ENCODE measurements around the gene GDI1. TPM values are rescaled to one million over a fixed set of nuclear protein-coding genes. Genes with fewer than 3 reads are reported as not detected.

The GDI1 gene
- total RNA-seq, 5 donors from 2014 or later (not counting 1 experiment from before 2014, with no cell fraction given): 117 to 208 (median 182) TPM

DNA sequence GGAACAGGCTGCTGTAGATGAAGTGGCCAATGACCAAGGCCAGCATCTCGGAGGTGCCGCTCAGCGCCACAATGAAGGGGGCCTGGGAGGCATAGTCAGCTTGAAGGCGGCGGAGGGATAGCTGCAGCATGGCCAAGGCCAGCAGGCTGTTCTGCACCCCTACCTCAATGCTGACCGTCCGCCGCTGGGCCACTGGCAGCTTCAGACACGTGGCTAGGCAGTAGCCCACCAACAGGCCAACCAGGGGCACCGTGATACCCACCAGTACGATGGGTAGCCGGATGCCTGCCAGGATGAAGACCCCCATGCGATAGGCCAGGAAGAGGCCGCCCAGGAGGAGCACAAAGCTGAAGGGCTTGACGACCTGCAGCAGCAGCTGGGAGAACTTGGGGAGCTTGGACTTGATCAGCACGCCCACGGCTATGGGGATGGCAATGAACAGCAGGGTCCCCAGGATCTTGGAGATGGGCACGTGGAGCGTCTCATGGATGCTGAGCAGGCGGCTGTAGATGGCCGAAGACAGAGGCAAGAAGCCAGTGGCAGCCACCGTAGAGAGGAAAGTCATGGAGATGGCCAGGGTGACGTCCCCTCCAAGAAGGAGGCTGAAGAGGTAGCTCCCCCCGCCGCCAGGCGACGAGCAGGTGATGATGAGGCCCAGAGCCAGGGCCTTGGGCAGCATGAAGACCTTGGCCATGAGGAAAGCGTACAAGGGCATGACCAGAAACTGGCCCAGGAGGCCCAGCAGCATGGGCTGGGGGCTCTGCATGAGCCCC, 50.8 kb downstream of the GDI1 start:
- Mint-ChIP-seq H3K4me3 (peak overlapping the region; percentile 21 to 82 (median 79)), H3K27ac (peak overlapping the region; percentile 27 to 85), H3K9me3 (no peaks in the 10 kb centered on the region), H3K4me1 (peaks cover 22 to 39% (median 34%) of the 10 kb centered on the region in 3 donors), H3K27me3 (peaks cover 0 to 4% of the 10 kb centered on the region in 2 donors), H3K36me3 (no peaks in the 10 kb centered on the region)
- DNase-seq (no peak), ATAC-seq (replicated peaks in 1 of 4) (no peak)
- Histone ChIP-seq H3K27ac (ENCODE audit: low read length) (peak overlapping the region; percentile 47), H3K4me3 (ENCODE audit: control insufficient read depth in 1 of 2, extremely low read depth in 1 of 2, low read length in 1 of 2) (no peak overlapping the region), H3K9me3 (no peaks in the 10 kb centered on the region), H3K36me3 (ENCODE audit: control insufficient read depth in 2 of 2, extremely low read depth in 1 of 2, insufficient read depth in 1 of 2, low read length in 1 of 2) (peaks cover 0 to 24% of the 10 kb centered on the region in 2 donors), H3K4me1 (ENCODE audit: control insufficient read depth in 1 of 2, extremely low read depth in 1 of 2, insufficient read depth in 2 of 2, low read length in 2 of 2) (peaks cover 0 to 69% of the 10 kb centered on the region in 2 experiments), H3K27me3 (replicated peaks in 1 of 2; ENCODE audit: control insufficient read depth in 2 of 2, extremely low read depth in 1 of 2, insufficient read depth in 2 of 2, low read length in 1 of 2) (no peaks in the 10 kb centered on the region)
- ChIA-PET CTCF (no interaction called here), POLR2A (interaction anchor here in 1 of 2 donors (0.7 kb wide), 1 partner anchor 49 kb away, joined by 3 read pairs; no protein-coding TSS in a partner anchor)
- 96% methylated on average over 22 of the region's 28 CpGs for WGBS (ENCODE audit: insufficient coverage)

DNA sequence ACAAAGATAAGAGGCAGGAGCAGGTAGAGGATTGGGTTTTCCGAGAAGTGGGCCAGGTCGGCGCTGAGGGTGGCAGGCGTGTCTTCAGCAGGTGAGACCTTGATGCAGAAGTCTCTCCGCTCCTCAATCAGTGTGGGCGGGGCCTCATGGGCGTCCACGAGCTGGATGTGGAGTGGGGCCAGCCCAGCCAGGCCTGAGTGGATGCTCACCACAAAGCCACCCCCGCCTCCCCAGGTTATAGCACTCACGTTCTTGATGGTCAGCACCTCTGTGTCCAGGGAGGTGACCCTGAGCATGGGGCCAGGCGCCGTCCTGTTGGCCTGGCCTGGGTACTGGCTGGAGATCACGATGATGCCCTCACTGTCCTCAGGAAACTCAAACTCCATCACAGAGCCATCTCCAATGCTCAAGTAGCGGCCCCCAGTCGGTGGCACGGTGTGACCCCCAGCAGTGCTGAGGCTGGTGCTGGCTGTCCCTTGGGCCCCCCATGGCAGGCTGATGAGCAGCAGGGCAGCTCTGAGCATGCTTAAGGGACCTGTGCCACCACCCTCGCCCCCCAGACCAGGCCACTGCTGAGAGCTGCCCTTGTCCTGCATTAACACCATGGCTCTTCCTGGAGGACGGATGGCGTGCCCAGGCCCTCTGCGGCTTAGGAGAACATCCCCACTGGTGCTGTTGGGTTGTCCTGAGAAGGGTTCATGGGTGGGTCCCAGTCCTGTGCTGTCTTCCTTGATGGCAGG, 51.6 kb downstream of the GDI1 start:
- H3K27me3 Mint-ChIP-seq: peaks cover 0 to 4% of the 10 kb centered on the region in 2 donors
- ATAC-seq (replicated peaks in 1 of 4): no peak
- Histone ChIP-seq H3K27me3 (replicated peaks in 1 of 2; ENCODE audit: control insufficient read depth in 2 of 2, extremely low read depth in 1 of 2, insufficient read depth in 2 of 2, low read length in 1 of 2) (no peaks in the 10 kb centered on the region), H3K4me3 (ENCODE audit: control insufficient read depth in 1 of 2, extremely low read depth in 1 of 2, low read length in 1 of 2) (no peak overlapping the region), H3K9me3 (no peaks in the 10 kb centered on the region), H3K36me3 (ENCODE audit: control insufficient read depth in 2 of 2, extremely low read depth in 1 of 2, insufficient read depth in 1 of 2, low read length in 1 of 2) (peaks cover 0 to 24% of the 10 kb centered on the region in 2 donors), H3K4me1 (ENCODE audit: control insufficient read depth in 1 of 2, extremely low read depth in 1 of 2, insufficient read depth in 2 of 2, low read length in 2 of 2) (peaks cover 0 to 62% of the 10 kb centered on the region in 2 experiments), H3K27ac (ENCODE audit: low read length) (no peak overlapping the region)
- no peak for DNase-seq
- POLR2A ChIA-PET: no interaction called here
- peak overlapping the region in 1 of 3 donors; percentile 86 for H3K4me3 Mint-ChIP-seq
- H3K4me1 Mint-ChIP-seq: peaks cover 18 to 35% (median 31%) of the 10 kb centered on the region in 3 donors
- peak overlapping the region in 1 of 2 donors; percentile 92 for H3K27ac Mint-ChIP-seq
- H3K36me3 Mint-ChIP-seq: no peaks in the 10 kb centered on the region
- H3K9me3 Mint-ChIP-seq: no peaks in the 10 kb centered on the region
- 93% methylated on average over 3 of the region's 20 CpGs for WGBS (ENCODE audit: insufficient coverage)
- CTCF ChIA-PET: no interaction called here

DNA sequence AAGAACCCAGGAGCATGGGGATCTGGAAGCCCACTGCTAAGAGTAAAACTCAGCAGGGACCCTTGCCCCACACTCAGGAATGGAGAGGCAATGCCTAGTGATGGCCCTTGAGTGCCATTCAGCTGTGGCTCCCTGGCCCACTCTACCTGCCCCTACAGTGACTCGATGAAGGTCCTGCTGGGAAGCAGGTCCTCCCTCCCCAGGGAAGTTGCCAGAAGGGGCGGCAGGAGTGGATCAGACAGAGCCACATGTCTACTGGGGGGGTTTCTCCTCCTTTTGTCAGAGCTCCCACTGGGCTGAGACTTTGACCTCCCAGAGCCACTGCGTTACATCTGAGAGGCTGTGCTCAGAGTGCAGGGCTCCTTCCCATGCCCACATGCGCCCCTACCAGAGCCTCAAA, 52.2 kb downstream of the GDI1 start:
- Histone ChIP-seq H3K4me1 (ENCODE audit: control insufficient read depth in 1 of 2, extremely low read depth in 1 of 2, insufficient read depth in 2 of 2, low read length in 2 of 2) (peaks cover 0 to 56% of the 10 kb centered on the region in 2 experiments), H3K27ac (ENCODE audit: low read length) (peak overlapping the region; percentile 46), H3K27me3 (replicated peaks in 1 of 2; ENCODE audit: control insufficient read depth in 2 of 2, extremely low read depth in 1 of 2, insufficient read depth in 2 of 2, low read length in 1 of 2) (no peaks in the 10 kb centered on the region), H3K4me3 (ENCODE audit: control insufficient read depth in 1 of 2, extremely low read depth in 1 of 2, low read length in 1 of 2) (peak overlapping the region in 1 of 2 donors; percentile 68), H3K9me3 (no peaks in the 10 kb centered on the region), H3K36me3 (ENCODE audit: control insufficient read depth in 2 of 2, extremely low read depth in 1 of 2, insufficient read depth in 1 of 2, low read length in 1 of 2) (peaks cover 0 to 22% of the 10 kb centered on the region in 2 donors)
- ATAC-seq (replicated peaks in 1 of 4): no peak
- H3K4me1 Mint-ChIP-seq: peaks cover 15 to 30% (median 29%) of the 10 kb centered on the region in 3 donors
- H3K9me3 Mint-ChIP-seq: no peaks in the 10 kb centered on the region
- H3K4me3 Mint-ChIP-seq: peak overlapping the region; percentile 80 to 87 (median 86)
- peak overlapping the region; percentile 89 to 92 for H3K27ac Mint-ChIP-seq
- DNase-seq: no peak
- H3K36me3 Mint-ChIP-seq: no peaks in the 10 kb centered on the region
- H3K27me3 Mint-ChIP-seq: peaks cover 0 to 4% of the 10 kb centered on the region in 2 donors
- ChIA-PET POLR2A (interaction anchor here in 1 of 2 donors (0.5 to 0.6 kb wide), 2 partner anchors 108 to 701 kb away, joined by 4 to 8 read pairs; no protein-coding TSS in a partner anchor), CTCF (no interaction called here)
- no CpG with 5 or more reads among the region's 4 CpGs for WGBS (ENCODE audit: insufficient coverage)

DNA sequence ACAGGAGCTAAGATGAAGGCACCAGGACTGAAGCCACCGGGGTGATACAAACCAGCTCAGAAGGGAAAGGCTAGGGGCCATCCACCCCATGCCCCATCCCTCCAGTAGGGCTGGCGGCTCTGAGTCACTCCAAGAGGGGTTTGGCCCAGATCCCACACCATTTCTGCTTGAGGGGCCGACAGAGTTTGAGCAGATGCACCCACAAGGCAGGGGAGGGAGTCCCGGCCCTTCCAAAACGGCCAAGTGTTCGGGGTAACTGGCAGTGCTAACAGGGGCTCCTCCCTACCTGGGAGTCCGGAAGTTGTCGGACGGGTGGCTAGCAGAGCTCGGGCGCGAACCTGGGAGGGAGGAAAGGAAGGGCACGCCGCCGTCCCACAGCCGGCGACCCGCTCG, 53.1 kb downstream of the GDI1 start:
- peak overlapping the region; percentile 89 to 92 for H3K27ac Mint-ChIP-seq
- POLR2A ChIA-PET: interaction anchor here (0.5 to 1.1 kb wide), 4 partner anchors 47 to 521 kb away, joined by 3 to 5 read pairs (median 4); no protein-coding TSS in a partner anchor
- peak overlapping the region; percentile 80 to 87 (median 86) for H3K4me3 Mint-ChIP-seq
- H3K4me1 ChIP-seq (ENCODE audit: control insufficient read depth in 1 of 2, extremely low read depth in 1 of 2, insufficient read depth in 2 of 2, low read length in 2 of 2): peaks cover 0 to 47% of the 10 kb centered on the region in 2 experiments
- H3K27me3 ChIP-seq (replicated peaks in 1 of 2; ENCODE audit: control insufficient read depth in 2 of 2, extremely low read depth in 1 of 2, insufficient read depth in 2 of 2, low read length in 1 of 2): no peaks in the 10 kb centered on the region
- H3K4me3 ChIP-seq (ENCODE audit: control insufficient read depth in 1 of 2, extremely low read depth in 1 of 2, low read length in 1 of 2): peak overlapping the region; percentile 33 to 68
- peak in 3 of 35 experiments; percentile 11 to 27 (median 18) for DNase-seq
- WGBS (ENCODE audit: insufficient coverage): 0% methylated on average over 6 of the region's 19 CpGs
- H3K36me3 ChIP-seq (ENCODE audit: control insufficient read depth in 2 of 2, extremely low read depth in 1 of 2, insufficient read depth in 1 of 2, low read length in 1 of 2): peaks cover 0 to 13% of the 10 kb centered on the region in 2 donors
- peaks cover 0 to 4% of the 10 kb centered on the region in 2 donors for H3K27me3 Mint-ChIP-seq
- H3K4me1 Mint-ChIP-seq: peaks cover 15 to 26% (median 23%) of the 10 kb centered on the region in 3 donors
- H3K27ac ChIP-seq (ENCODE audit: low read length): peak overlapping the region; percentile 46
- CTCF ChIA-PET: no interaction called here
- no peaks in the 10 kb centered on the region for H3K36me3 Mint-ChIP-seq
- H3K9me3 ChIP-seq: no peaks in the 10 kb centered on the region
- peak in 3 of 4 experiments; percentile 12 to 29 (median 21) for ATAC-seq (replicated peaks in 1 of 4)
- no peaks in the 10 kb centered on the region for H3K9me3 Mint-ChIP-seq

DNA sequence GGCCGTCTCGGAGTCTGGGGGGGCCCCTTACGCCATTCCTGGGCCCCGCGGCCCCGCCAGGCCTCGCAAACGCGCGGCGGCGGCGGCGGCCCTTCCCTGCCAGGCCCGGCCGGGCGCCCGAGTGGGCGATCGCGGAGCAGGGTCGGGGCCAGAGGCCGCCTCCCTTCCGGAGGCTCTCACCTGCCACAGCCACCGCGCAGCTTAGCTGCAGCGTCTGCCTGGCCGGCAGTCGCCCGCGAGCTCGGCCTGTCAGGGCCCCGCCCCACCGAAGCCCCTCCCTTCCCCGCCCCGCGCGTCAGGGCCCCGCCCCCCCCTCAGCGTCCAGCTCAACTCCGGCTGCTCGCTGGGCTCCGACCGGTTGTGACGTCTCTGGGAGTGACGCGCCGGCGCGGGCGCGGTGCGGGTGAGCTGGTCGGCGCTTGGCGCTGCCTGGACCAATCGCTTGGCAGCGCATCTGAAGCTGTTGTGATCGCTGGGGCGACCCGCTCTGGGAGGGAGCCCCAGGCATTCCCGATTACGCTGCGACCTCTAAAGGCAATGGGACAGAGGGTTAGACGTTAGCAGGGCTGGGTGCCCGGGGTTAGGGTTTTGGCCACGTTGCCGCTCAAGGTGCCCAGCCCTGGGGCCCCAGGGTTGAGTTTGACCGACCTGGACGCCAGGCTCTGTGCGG, 53.6 kb downstream of the GDI1 start, which contains the start of gene SLC10A3:
TSS of gene SLC10A3 (minus strand) at position 216 of the 670 bp plus-strand sequence. CDS start 1,689 bp downstream, outside the sequence.
- H3K36me3 Mint-ChIP-seq: no peaks in the 10 kb centered on the region
- peaks cover 0 to 10% of the 10 kb centered on the region in 2 donors for H3K36me3 ChIP-seq (ENCODE audit: control insufficient read depth in 2 of 2, extremely low read depth in 1 of 2, insufficient read depth in 1 of 2, low read length in 1 of 2)
- peaks cover 0 to 42% of the 10 kb centered on the region in 2 experiments for H3K4me1 ChIP-seq (ENCODE audit: control insufficient read depth in 1 of 2, extremely low read depth in 1 of 2, insufficient read depth in 2 of 2, low read length in 2 of 2)
- ATAC-seq (replicated peaks in 1 of 4) (peak; percentile 77 to 88 (median 82)), DNase-seq (peak; percentile 67 to 91 (median 76))
- H3K4me3 Mint-ChIP-seq: peak within 1 kb of the TSS; percentile 85 to 87 (median 86)
- H3K27me3 ChIP-seq (replicated peaks in 1 of 2; ENCODE audit: control insufficient read depth in 2 of 2, extremely low read depth in 1 of 2, insufficient read depth in 2 of 2, low read length in 1 of 2): no peaks in the 10 kb centered on the region
- WGBS (ENCODE audit: insufficient coverage): 0% methylated on average over 44 of the region's 71 CpGs
- peak within 1 kb of the TSS; percentile 52 to 68 for H3K4me3 ChIP-seq (ENCODE audit: control insufficient read depth in 1 of 2, extremely low read depth in 1 of 2, low read length in 1 of 2)
- peaks cover 0 to 4% of the 10 kb centered on the region in 2 donors for H3K27me3 Mint-ChIP-seq
- ChIA-PET POLR2A (interaction anchor here (0.5 to 1.1 kb wide), 6 partner anchors 10 to 522 kb away, joined by 3 to 5 read pairs (median 3); partner anchors contain the start of gene FAM3A (in 1 of the 2)), CTCF (interaction anchor here in 1 of 2 donors (1.0 kb wide), 1 partner anchor 9 kb away, joined by 5 read pairs; no protein-coding TSS in a partner anchor)
- peaks cover 15 to 25% (median 20%) of the 10 kb centered on the region in 3 donors for H3K4me1 Mint-ChIP-seq
- no peaks in the 10 kb centered on the region for H3K9me3 Mint-ChIP-seq
- peak within 1 kb of the TSS; percentile 92 for H3K27ac Mint-ChIP-seq
- H3K27ac ChIP-seq (ENCODE audit: low read length): peak within 1 kb of the TSS; percentile 87
- H3K9me3 ChIP-seq: no peaks in the 10 kb centered on the region
